Upper lobe of left lung (tissue), 6 donors: ENCODE measurements around the gene DNAJB5. TPM values are rescaled to one million over a fixed set of nuclear protein-coding genes. Genes with fewer than 3 reads are reported as not detected.

Experiments used
- ATAC-seq, 2 donors: fragments of 200-7000 bp; cut with Tn5 transposase; one replicate each; pipeline ENCODE4 v1.9.1; 2022; ENCODE audit warnings: mild to moderate bottlenecking in 2 of 2, moderate library complexity in 2 of 2; ENCODE audit not compliant: low FRiP score in 2 of 2
- DNase-seq, 2 donors: peaks; one replicate each; pipeline ENCODE4 v3.0.0-alpha.2; 2019 to 2020
- H3K27ac ChIP-seq, 4 donors: fragments of 200-600 bp; sonication (generic); one replicate each; pipeline ENCODE4 v1.5.1; 2016 to 2019
- H3K27me3 ChIP-seq, 4 donors: fragments of 200-600 bp; sonication (generic); one replicate each; pipeline ENCODE4 v1.5.1; 2017 to 2019
- H3K36me3 ChIP-seq, 4 donors: fragments of 200-600 bp; sonication (generic); one replicate each; pipeline ENCODE4 v1.5.1; 2016 to 2019
- H3K4me1 ChIP-seq, 4 donors: fragments of 200-600 bp; sonication (generic); one replicate each; pipeline ENCODE4 v1.5.1; 2018 to 2019
- H3K4me3 ChIP-seq, 4 donors: fragments of 200-600 bp; sonication (generic); one replicate each; pipeline ENCODE4 v1.5.1; 2017 to 2019; ENCODE audit warnings: mild to moderate bottlenecking in 2 of 4, moderate library complexity in 1 of 4
- H3K9me3 ChIP-seq, 4 donors: fragments of 200-600 bp; sonication (generic); one replicate each; pipeline ENCODE4 v1.5.1; 2018 to 2019
- EP300 ChIP-seq, 4 donors: sonication (generic); formaldehyde crosslinking; IDR thresholded peaks; one replicate each; pipeline ENCODE4 v1.5.1; 2017; ENCODE audit warnings: antibody characterized with exemption in 4 of 4, control low read depth in 2 of 4
- POLR2A ChIP-seq, 4 donors: fragments of 450-650 bp; IDR thresholded peaks; one replicate each; pipeline ENCODE4 v1.5.1; 2016 to 2017; ENCODE audit warnings: antibody characterized with exemption in 4 of 4, mild to moderate bottlenecking in 2 of 4
- POLR2AphosphoS5 ChIP-seq, 2 donors: sonication (generic); formaldehyde crosslinking; IDR thresholded peaks; one replicate each; pipeline ENCODE4 v1.5.1; 2017; ENCODE audit warnings: antibody characterized with exemption in 2 of 2
- WGBS, 2 donors: methylation state at CpG; one replicate each; pipeline ENCODE4 v1.1.5; 2017 to 2018; 5-methylcytosine and 5-hydroxymethylcytosine counted together
- total RNA-seq, 6 donors: library from RNA; depleted of rRNA in 4 of 6; stranded (reverse); fragments of >200 nt in 4 of 6; gene quantifications; one replicate each; pipeline versions ENCODE4 v1.1.0 to v1.2.1, GENCODE V29; 2016 to 2021
- TF ChIP-seq, protein P1 (sequence below), 6 experiments: fragments of 450-650 bp in 4 of 6; fragments of 200-600 bp in 2 of 6; sonication (generic) in 2 of 6; IDR thresholded peaks; one replicate each; pipeline ENCODE4 v1.5.1; 2016 to 2019; ENCODE audit warnings: antibody characterized with exemption in 6 of 6
- donor health status: DM: no; HTN: no; CAD: no; lungs with moderate emphysema.
- donor health status: DM: no; HTN: yes; CAD: no; lungs with severe emphysema.

The DNAJB5 gene
- total RNA-seq, 6 donors from 2014 or later = 4.6 to 7.9 (median 6.0) TPM

DNA sequence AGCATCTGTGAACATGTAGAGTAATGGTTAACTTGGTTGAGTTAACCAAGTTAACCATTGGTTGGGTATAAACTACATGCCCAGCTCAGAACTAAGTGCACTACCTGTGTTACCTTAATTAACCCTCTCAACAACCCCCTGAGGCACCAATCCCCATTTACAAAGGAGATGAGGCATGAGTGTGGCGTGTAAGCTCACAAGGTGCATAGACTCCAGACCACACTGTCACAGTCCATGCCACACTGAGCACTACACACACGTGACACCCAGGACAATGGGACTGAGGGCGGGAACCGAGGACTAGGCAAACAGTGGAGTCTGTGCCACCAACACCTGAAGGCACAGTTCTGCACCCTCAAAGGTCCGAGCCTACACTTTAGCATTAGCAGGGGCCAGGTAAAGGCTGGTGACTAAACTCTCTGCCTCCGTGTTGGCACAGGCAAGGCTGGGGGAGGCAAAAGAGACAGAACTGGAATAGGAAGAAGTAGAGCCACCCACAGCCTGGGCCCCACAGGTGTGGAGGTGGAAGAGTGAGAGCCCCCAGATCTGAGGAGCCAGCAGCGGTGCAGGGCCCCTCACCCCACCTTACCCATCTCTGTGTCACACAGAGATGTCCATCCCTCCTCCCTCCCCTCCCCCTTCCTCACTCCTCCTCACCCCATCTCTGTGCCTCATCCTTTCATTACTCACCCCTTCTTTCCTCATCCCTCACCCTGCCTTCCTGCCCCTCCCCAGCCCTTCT, 2.2 kb upstream of the DNAJB5 start:
- DNase-seq (no peak), ATAC-seq (no peak)
- WGBS, 2 donors = 59 to 80% methylated on average over 6 to 7 of the region's 7 CpGs
- peaks cover 16 to 38% (median 28%) of the 10 kb centered on the region in 4 donors for H3K4me1 ChIP-seq
- H3K4me3 ChIP-seq = no peak overlapping the region
- H3K36me3 ChIP-seq = no peaks in the 10 kb centered on the region
- H3K27ac ChIP-seq = no peak overlapping the region
- TF ChIP-seq POLR2AphosphoS5 (IDR thresholded peaks at IDR 0.05) = no peak
- TF ChIP-seq POLR2A (IDR thresholded peaks at IDR 0.05) = no peak
- TF ChIP-seq, protein P1, sequence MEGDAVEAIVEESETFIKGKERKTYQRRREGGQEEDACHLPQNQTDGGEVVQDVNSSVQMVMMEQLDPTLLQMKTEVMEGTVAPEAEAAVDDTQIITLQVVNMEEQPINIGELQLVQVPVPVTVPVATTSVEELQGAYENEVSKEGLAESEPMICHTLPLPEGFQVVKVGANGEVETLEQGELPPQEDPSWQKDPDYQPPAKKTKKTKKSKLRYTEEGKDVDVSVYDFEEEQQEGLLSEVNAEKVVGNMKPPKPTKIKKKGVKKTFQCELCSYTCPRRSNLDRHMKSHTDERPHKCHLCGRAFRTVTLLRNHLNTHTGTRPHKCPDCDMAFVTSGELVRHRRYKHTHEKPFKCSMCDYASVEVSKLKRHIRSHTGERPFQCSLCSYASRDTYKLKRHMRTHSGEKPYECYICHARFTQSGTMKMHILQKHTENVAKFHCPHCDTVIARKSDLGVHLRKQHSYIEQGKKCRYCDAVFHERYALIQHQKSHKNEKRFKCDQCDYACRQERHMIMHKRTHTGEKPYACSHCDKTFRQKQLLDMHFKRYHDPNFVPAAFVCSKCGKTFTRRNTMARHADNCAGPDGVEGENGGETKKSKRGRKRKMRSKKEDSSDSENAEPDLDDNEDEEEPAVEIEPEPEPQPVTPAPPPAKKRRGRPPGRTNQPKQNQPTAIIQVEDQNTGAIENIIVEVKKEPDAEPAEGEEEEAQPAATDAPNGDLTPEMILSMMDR (IDR thresholded peaks at IDR 0.05) = no peak
- TF ChIP-seq EP300 (IDR thresholded peaks at IDR 0.05) = no peak
- H3K9me3 ChIP-seq = no peaks in the 10 kb centered on the region
- no peaks in the 10 kb centered on the region for H3K27me3 ChIP-seq

DNA sequence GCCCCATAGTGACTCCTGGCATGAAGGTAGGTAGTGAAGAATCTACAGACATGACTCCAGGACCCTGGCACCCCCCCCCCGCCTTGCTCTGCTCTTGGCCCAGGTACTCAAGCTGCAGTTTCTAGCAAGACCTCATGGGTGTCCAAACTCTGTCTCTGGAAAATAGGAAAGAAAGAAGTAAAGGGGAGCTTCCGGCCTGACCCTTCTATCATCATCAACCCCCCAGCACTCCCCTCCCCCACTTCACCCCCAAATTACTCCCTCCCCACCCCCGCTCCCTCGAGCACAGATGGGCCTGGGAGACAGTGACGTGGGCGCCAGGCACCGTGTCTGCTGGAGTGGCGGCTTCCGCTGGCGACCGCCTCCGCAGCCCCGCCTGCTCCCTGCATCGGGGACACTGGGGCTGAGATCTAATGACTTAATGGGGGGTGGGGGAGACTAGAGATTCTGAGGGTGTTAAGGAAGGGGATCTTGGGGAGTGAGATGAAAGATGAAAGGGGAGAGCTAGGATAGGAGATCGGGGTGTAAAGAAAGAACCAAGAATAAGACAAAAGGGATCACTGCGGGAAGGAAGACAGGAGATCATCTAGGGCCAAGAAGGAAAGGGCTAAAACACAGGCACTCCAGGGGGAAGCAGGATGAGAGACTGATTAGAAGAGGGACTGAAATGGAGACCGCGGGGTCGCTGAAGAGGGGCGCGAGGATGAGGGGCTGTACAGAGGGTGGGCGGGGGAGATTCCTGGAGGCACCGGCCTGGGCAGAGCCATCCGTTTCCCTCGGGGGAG, 1.1 kb upstream of the DNAJB5 start:
- no peak for TF ChIP-seq POLR2A (IDR thresholded peaks at IDR 0.05)
- no peak for TF ChIP-seq POLR2AphosphoS5 (IDR thresholded peaks at IDR 0.05)
- TF ChIP-seq, protein P1 (IDR thresholded peaks at IDR 0.05) = no peak
- no peak for TF ChIP-seq EP300 (IDR thresholded peaks at IDR 0.05)
- Histone ChIP-seq H3K27me3 (no peaks in the 10 kb centered on the region), H3K4me3 (peak overlapping the region; percentile 30 to 87 (median 75)), H3K36me3 (no peaks in the 10 kb centered on the region), H3K9me3 (no peaks in the 10 kb centered on the region), H3K27ac (peak overlapping the region; percentile 65 to 90 (median 80)), H3K4me1 (peaks cover 22 to 39% (median 33%) of the 10 kb centered on the region in 4 donors)
- ATAC-seq = no peak
- WGBS, 2 donors = 19 to 25% methylated on average over 23 to 25 of the region's 25 CpGs
- peak in 1 of 2 donors; percentile 83 for DNase-seq

DNA sequence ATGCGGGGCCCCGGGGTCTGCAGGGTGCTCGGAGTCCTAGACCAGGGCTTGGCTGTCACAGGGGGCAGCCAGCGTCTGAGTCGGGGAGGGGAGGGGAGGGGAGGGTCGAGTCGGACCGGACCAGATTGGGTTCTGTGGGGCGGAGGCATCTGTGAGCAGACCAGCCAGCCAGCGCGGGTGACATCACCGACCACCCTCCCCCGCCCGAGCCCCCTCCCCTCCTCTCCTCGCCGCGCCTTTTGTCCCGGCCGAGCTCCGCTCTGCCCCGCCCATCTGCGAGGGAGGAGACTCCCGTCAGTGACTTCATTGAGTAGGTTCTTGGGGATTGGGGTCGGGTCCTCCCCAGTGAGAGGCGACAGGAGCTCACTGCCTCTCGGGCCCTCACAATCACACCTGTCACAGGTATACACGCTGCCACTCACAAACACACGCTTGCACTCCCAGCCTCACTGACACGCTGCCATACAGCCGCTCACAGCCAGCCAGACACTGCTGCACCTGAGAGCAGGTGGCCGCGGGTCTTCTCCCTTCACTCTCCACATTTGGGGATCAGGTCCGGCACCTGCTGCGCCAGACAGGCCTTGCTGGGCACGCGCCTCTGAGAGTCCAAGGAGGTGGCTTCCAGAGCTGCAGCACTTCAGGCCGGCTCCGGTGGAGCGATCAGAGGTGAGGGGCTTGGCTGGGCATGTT, 546 bp downstream of the DNAJB5 start:
- Histone ChIP-seq H3K27me3 (no peaks in the 10 kb centered on the region), H3K4me3 (peak overlapping the region; percentile 74 to 96 (median 82)), H3K27ac (peak overlapping the region; percentile 89 to 91 (median 90)), H3K9me3 (no peaks in the 10 kb centered on the region), H3K36me3 (no peaks in the 10 kb centered on the region), H3K4me1 (peaks cover 34 to 55% (median 48%) of the 10 kb centered on the region in 4 donors)
- ATAC-seq = peak in 1 of 2 donors; percentile 39
- no peak for TF ChIP-seq POLR2AphosphoS5 (IDR thresholded peaks at IDR 0.05)
- peak; percentile 61 to 80 for DNase-seq
- WGBS, 2 donors = 20% methylated on average over 23 of the region's 39 CpGs; no CpG with 5 or more reads in 1 of the 2 donors

DNA sequence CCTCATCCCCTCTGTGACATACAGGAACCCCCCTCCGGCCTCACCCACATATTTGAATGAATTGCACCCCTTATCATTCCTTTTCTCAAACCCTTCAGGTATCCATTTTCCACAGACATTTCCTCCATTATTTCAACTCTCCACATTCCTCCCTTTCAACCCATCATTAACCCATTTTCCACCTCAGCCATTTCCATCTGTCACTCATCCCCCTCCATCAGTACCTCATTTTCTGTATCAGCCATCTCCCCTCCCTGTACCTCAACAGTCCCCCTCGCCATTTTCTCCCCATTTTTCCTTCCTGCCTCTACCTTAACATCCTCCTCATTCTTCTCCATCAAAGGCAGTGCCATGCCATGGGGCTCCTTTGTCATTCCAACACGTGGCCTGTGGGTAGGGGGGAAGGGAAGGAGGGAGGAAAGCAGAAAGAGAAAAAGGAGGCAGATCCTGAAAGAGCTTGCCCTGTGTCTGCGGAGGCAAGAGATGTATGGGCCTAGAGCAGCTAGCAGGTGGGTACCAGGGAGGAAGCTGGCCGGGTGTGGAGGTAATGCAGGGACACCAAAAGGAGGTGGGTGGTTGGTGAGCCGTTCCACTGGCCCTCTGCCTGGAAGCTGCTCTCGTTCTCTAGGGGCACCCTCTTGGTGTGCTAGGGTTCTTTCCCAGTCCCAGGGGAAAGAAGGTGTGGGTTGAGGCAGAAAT, 1.5 kb downstream of the DNAJB5 start:
- H3K27me3 ChIP-seq = no peaks in the 10 kb centered on the region
- 81 to 88% methylated on average over 7 of the region's 7 CpGs for WGBS, 2 donors
- H3K27ac ChIP-seq = peak overlapping the region in 2 of 4 donors; percentile 89 to 90
- peaks cover 37 to 62% (median 51%) of the 10 kb centered on the region in 4 donors for H3K4me1 ChIP-seq
- no peaks in the 10 kb centered on the region for H3K9me3 ChIP-seq
- TF ChIP-seq POLR2AphosphoS5 (IDR thresholded peaks at IDR 0.05) (no peak), EP300 (IDR thresholded peaks at IDR 0.05) (no peak)
- TF ChIP-seq, protein P1 (IDR thresholded peaks at IDR 0.05) = no peak
- no peak for ATAC-seq
- no peak for DNase-seq
- H3K4me3 ChIP-seq = peak overlapping the region in 1 of 4 donors; percentile 87
- peaks cover 0 to under 1% (median 0%) of the 10 kb centered on the region in 4 donors for H3K36me3 ChIP-seq
